8988T (cell line): Measurements from ENCODE around the gene IFT81.
"Not testable (repeated sequence)": the region's sequence is repeated elsewhere in the genome, so short reads cannot be mapped to it uniquely, and the experiment has no call there.

Source experiments
- DNase-seq: peaks from one replicate; pipeline ENCODE4 v3.0.0; 2011

Gene IFT81

GRCh38 chr12:110124269-110124995 is at the start of gene IFT81:
TSS of gene IFT81 (plus strand) at chr12:110124357. CDS start at chr12:110127381, 3,024 bp downstream.
- peak; percentile 91 for DNase-seq

- no peak for DNase-seq
Measured at GRCh38 chr12:110075880-110076279, 48.3 kb upstream of the IFT81 start.

- DNase-seq: no peak
Measured at GRCh38 chr12:110077800-110078199, 46.4 kb upstream of the IFT81 start.

- DNase-seq: no peak
Measured at GRCh38 chr12:110079477-110080400, 44.4 kb upstream of the IFT81 start.

GRCh38 chr12:110080410-110080809 is 43.7 kb upstream of the IFT81 start:
- DNase-seq: no peak

- no peak for DNase-seq
Measured at GRCh38 chr12:110084314-110085015, 39.7 kb upstream of the IFT81 start.

GRCh38 chr12:110088216-110088615 is 35.9 kb upstream of the IFT81 start:
- not testable (repeated sequence) for DNase-seq

GRCh38 chr12:110088936-110089335 is 35.2 kb upstream of the IFT81 start:
- DNase-seq: no peak

GRCh38 chr12:110090266-110091135 is 33.7 kb upstream of the IFT81 start:
- DNase-seq: no peak

- no peak for DNase-seq
Measured at GRCh38 chr12:110091136-110091711, 32.9 kb upstream of the IFT81 start.

- DNase-seq: no peak
Measured at GRCh38 chr12:110093631-110094311, 30.4 kb upstream of the IFT81 start.

GRCh38 chr12:110100315-110100970 is 23.7 kb upstream of the IFT81 start:
- no peak for DNase-seq

- DNase-seq: peak; percentile 74
Measured at GRCh38 chr12:110102255-110102654, 21.9 kb upstream of the IFT81 start.

GRCh38 chr12:110104188-110105094 is 19.7 kb upstream of the IFT81 start:
- DNase-seq: no peak

- DNase-seq: no peak
Measured at GRCh38 chr12:110105159-110105558, 19.0 kb upstream of the IFT81 start.

GRCh38 chr12:110105986-110106385 is 18.2 kb upstream of the IFT81 start:
- DNase-seq: no peak

- no peak for DNase-seq
Measured at GRCh38 chr12:110107369-110108281, 16.5 kb upstream of the IFT81 start.

- no peak for DNase-seq
Measured at GRCh38 chr12:110108309-110109036, 15.7 kb upstream of the IFT81 start.
